Adrenal gland (tissue), 5 donors: ENCODE data around the gene DNA2.

ENCODE experiments used
- POLR2A ChIP-seq, 2 donors: fragments of 450-650 bp; IDR thresholded peaks; one replicate each; pipeline ENCODE4 v1.6.1; 2017; ENCODE audit warnings: antibody characterized with exemption in 2 of 2, mild to moderate bottlenecking in 2 of 2, moderate library complexity in 1 of 2
- TF ChIP-seq, protein P1 (sequence below), 6 experiments: fragments of 450-650 bp in 4 of 6; fragments of 200-600 bp in 2 of 6; sonication (generic) in 1 of 6; IDR thresholded peaks; 1 replicate in 5 of 6; 2 replicates in 1 of 6; pipeline versions ENCODE4 v1.5.1 to v1.8.0; 2016 to 2021; ENCODE audit warnings: antibody characterized with exemption in 6 of 6, mild to moderate bottlenecking in 2 of 6, moderate library complexity in 1 of 6
- donor health status: DM: no; HTN: no; CAD: no.

DNA sequence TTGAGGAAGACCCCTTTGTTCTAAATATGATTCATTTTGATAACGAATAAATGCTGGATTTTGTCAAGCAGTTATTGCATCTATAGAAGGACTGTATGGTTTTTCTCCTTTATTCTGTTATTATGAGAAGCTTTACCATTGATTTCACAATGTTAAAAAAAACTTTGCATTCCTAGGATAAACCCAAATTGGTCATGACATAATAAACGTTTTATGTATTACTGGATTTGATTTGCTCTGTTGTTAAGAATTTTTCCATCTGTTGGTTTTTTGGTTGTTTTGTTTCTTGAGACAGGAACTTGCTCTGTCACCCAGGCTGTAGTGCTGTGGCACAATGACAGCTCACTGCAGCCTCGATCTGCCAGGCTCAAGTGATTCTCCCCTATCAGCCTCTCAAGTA, 2.2 kb upstream of the DNA2 start:
- TF ChIP-seq, protein P1, sequence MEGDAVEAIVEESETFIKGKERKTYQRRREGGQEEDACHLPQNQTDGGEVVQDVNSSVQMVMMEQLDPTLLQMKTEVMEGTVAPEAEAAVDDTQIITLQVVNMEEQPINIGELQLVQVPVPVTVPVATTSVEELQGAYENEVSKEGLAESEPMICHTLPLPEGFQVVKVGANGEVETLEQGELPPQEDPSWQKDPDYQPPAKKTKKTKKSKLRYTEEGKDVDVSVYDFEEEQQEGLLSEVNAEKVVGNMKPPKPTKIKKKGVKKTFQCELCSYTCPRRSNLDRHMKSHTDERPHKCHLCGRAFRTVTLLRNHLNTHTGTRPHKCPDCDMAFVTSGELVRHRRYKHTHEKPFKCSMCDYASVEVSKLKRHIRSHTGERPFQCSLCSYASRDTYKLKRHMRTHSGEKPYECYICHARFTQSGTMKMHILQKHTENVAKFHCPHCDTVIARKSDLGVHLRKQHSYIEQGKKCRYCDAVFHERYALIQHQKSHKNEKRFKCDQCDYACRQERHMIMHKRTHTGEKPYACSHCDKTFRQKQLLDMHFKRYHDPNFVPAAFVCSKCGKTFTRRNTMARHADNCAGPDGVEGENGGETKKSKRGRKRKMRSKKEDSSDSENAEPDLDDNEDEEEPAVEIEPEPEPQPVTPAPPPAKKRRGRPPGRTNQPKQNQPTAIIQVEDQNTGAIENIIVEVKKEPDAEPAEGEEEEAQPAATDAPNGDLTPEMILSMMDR (IDR thresholded peaks at IDR 0.05) = no peak
- TF ChIP-seq POLR2A (IDR thresholded peaks at IDR 0.05) = no peak
